Mucosa of descending colon (tissue), 3 donors: ENCODE data around the gene TMSB10. TPM values are rescaled to one million over a fixed set of nuclear protein-coding genes. Genes with fewer than 3 reads are reported as not detected.

ENCODE experiments used
- ATAC-seq: fragments of 200-7000 bp; cut with Tn5 transposase; one replicate; pipeline ENCODE4 v1.9.1; 2020; ENCODE audit warnings: mild to moderate bottlenecking, moderate library complexity
- DNase-seq, 3 donors: peaks; one replicate each; pipeline ENCODE4 v3.0.0-alpha.2; 2020
- H3K36me3 ChIP-seq: fragments of 200-600 bp; one replicate; pipeline ENCODE4 v1.8.0; 2021; ENCODE audit warnings: low read depth, mild to moderate bottlenecking
- H3K4me1 ChIP-seq: fragments of 200-600 bp; one replicate; pipeline ENCODE4 v1.8.0; 2021; ENCODE audit warnings: low read depth, mild to moderate bottlenecking
- H3K4me3 ChIP-seq: fragments of 200-600 bp; one replicate; pipeline ENCODE4 v1.8.0; 2021; ENCODE audit warnings: mild to moderate bottlenecking
- H3K9me3 ChIP-seq: fragments of 200-600 bp; one replicate; pipeline ENCODE4 v1.8.0; 2021; ENCODE audit warnings: mild to moderate bottlenecking
- CTCF ChIP-seq: fragments of 200-600 bp; IDR thresholded peaks from one replicate; pipeline ENCODE4 v1.8.0; 2022; ENCODE audit warnings: antibody characterized with exemption, mild to moderate bottlenecking
- intact Hi-C, 2 donors: fragments of 100-400 bp; cut with DNase I in 1 of 2; cut with micrococcal nuclease in 1 of 2; formaldehyde crosslinking; loops; one replicate each; pipeline versions ENCODE4 v1.11.0 to v1.11.1; 2022; cut with DNase I, micrococcal nuclease
- long read RNA-seq, 2 donors: library from polyadenylated mRNA; unstranded; transcript quantifications; one replicate each; pipeline ENCODE4 v2.0.0, GENCODE V29; 2019 to 2021
- total RNA-seq, 3 donors: library from RNA; stranded (reverse); fragmentation: NEBNext Ultra II Directional in 2 of 3; extraction: Animal tissue kit (Norgen Biotek cat#: 25700) in 2 of 3; gene quantifications; one replicate each; pipeline versions ENCODE4 v1.2.1 to v1.2.4, GENCODE V29; 2021 to 2023
- donor health status: DM: no; HTN: no; CAD: no; lungs with moderate emphysema.
- donor health status: DM: no; HTN: no; CAD: no.
- donor health status: DM: no; HTN: yes; CAD: no.

The TMSB10 gene
- total RNA-seq = 1,000 to 10,000 TPM in 2 of 3 donors, 100 to 1,000 TPM in 1; 798 to 2,724 (median 1,605) TPM
- long read RNA-seq, donor 1, transcript TMSB10-201 (3 exons, 496 nt) = major isoform, 510 of 534 reads
- long read RNA-seq, donor 1, partial matches to known transcripts = 20 of 534 reads
- long read RNA-seq, donor 1, other reads (novel, unspliced or antisense) = 4 of 534 reads
- long read RNA-seq, donor 2, transcript TMSB10-201 (3 exons, 496 nt) = major isoform, 3,244 of 3,652 reads
- long read RNA-seq, donor 2, partial matches to known transcripts = 350 of 3,652 reads
- long read RNA-seq, donor 2, other reads (novel, unspliced or antisense) = 58 of 3,652 reads

GRCh38 chr2:84905181-84906107 lies at the start of gene TMSB10:
Gene TMSB10, plus strand, starts transcription at chr2:84905656.
- Histone ChIP-seq H3K4me3 (peak within 1 kb of the TSS; percentile 97), H3K4me1 (peaks cover 12% of the 10 kb centered on the region), H3K9me3 (no peaks in the 10 kb centered on the region), H3K36me3 (no peaks in the 10 kb centered on the region)
- peak; percentile 93 to 96 (median 95) for DNase-seq
- intact Hi-C loops = no loop called here
- ATAC-seq = peak; percentile 90
- TF ChIP-seq CTCF = no peak

DNA sequence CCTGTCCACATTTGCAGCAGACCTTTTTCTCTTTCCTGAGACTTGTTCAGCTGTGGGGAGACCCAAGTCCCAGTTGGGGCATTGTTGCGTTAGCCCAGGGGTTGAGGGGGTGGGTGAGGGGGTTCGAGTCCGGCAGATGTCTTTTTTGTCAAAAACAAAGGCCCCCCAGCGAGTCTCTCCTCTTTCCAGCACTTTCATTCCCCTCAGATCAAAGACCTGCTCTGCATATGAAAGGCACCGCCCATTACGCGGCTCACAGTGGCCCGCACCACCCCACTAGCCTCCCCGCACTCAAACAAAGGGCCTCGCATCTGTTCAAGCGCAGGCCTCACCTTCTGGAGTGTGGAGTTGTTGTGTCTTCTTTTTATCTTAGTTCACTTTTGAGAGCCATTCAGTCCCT lies 49.7 kb upstream of the TMSB10 start:
- ATAC-seq (no peak), DNase-seq (no peak)
- Histone ChIP-seq H3K4me1 (peaks cover 21% of the 10 kb centered on the region), H3K9me3 (no peaks in the 10 kb centered on the region), H3K4me3 (no peak overlapping the region), H3K36me3 (no peaks in the 10 kb centered on the region)
- intact Hi-C loops = no loop called here
- no peak for TF ChIP-seq CTCF

GRCh38 chr2:84856787-84857186 lies 48.7 kb upstream of the TMSB10 start:
- Histone ChIP-seq H3K4me1 (peaks cover 21% of the 10 kb centered on the region), H3K9me3 (no peaks in the 10 kb centered on the region), H3K36me3 (no peaks in the 10 kb centered on the region), H3K4me3 (no peak overlapping the region)
- no peak for TF ChIP-seq CTCF
- peak in 1 of 3 donors; percentile 38 for DNase-seq
- intact Hi-C loops = no loop called here
- ATAC-seq = peak; percentile 78

DNA sequence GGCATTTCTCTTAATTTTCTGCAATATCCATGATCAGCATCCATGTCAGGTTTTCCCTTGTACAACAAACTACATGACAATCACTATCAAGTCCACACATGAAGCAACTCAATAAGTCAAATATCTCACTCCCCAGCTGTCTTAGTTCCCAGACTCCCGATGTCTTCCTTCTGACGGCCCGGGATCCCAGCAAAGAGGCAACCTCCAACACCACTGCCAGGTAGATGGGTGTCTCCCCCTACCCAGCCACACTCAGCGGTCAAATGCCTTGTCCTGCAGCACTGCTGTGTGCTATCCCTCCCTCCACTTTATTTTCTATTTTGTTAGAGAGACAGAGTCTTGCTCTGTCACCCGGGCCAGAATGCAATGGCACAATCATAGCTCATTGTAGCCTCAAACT lies 47.9 kb upstream of the TMSB10 start:
- no peak for TF ChIP-seq CTCF
- Histone ChIP-seq H3K4me1 (peaks cover 21% of the 10 kb centered on the region), H3K36me3 (no peaks in the 10 kb centered on the region), H3K4me3 (no peak overlapping the region), H3K9me3 (no peaks in the 10 kb centered on the region)
- no peak for ATAC-seq
- no peak for DNase-seq
- intact Hi-C loops = no loop called here

DNA sequence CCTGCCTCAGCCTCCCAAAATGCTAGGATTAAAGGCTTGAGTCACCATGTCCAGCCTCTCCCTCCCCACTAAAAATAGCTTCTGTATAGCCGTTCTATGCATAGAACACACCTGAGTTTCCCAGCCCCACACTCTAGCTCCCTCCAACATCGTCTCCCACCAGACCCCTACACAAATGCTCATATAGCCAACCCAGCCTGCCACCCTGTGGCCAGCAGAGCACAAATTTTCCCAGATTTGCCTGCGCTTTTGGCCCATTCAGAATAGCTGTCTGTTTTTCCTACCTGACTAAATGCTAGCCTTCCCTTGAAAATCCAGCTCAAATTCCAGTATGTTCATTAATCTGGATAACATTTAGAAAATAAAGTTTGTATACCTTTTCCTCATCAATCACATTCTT lies 47.3 kb upstream of the TMSB10 start:
- Histone ChIP-seq H3K4me1 (peaks cover 21% of the 10 kb centered on the region), H3K9me3 (no peaks in the 10 kb centered on the region), H3K36me3 (no peaks in the 10 kb centered on the region), H3K4me3 (no peak overlapping the region)
- no peak for TF ChIP-seq CTCF
- intact Hi-C loops = no loop called here
- no peak for ATAC-seq
- no peak for DNase-seq
